Measurements from ENCODE around the gene DEXI.
"Not testable (repeated sequence)": the region's sequence is repeated elsewhere in the genome, so short reads cannot be mapped to it uniquely, and the experiment has no call there.

Gene DEXI

GRCh38 chr16:10945065-10945787, 3.0 kb upstream of the DEXI start:
- TF ChIP-seq POU2F2 (IDR thresholded peaks at IDR 0.05; ENCODE audit: low read depth, low read length), result 0 out of 2 replicates have a peak, but pooled peaks have one; percentile 11
- TF ChIP-seq POLR2A (IDR thresholded peaks at IDR 0.05; ENCODE audit: low read depth, low read length), result no peak
- DNase-seq (ENCODE audit: insufficient read length, low spot score) (no peak), FAIRE-seq (no peak)

GRCh38 chr16:10944249-10945064, 2.2 kb upstream of the DEXI start, which contains the start of gene CLEC16A:
CLEC16A (plus strand) TSS chr16:10944564; CDS start chr16:10944718, 154 bp downstream.
- FAIRE-seq, result peak; percentile 98
- DNase-seq (ENCODE audit: insufficient read length, low spot score), result peak; percentile 84

GRCh38 chr16:10943064-10943353, 741 bp upstream of the DEXI start:
- DNase-seq (ENCODE audit: insufficient read length, low spot score) (no peak), FAIRE-seq (no peak)

More at GRCh38 chr16:10944249-10945064, 2.2 kb upstream of the DEXI start, which contains the start of gene CLEC16A:
- TF ChIP-seq PAX5 (IDR thresholded peaks at IDR 0.05; ENCODE audit: insufficient read depth, low read length, severe bottlenecking) (peak; percentile 67), POLR2AphosphoS5 (IDR thresholded peaks at IDR 0.05; ENCODE audit: low read depth, low read length) (peak; percentile 42; the same call in 1 of the 2 replicates), POU2F2 (IDR thresholded peaks at IDR 0.05; ENCODE audit: low read depth, low read length) (no peak; the same call in 1 of the 2 replicates), SPI1 (IDR thresholded peaks at IDR 0.05; ENCODE audit: low read depth, low read length) (no peak), TAF1 (IDR thresholded peaks at IDR 0.05; ENCODE audit: low read depth, low read length) (peak; percentile 54; the same call in 1 of the 2 replicates), POLR2A (IDR thresholded peaks at IDR 0.05; ENCODE audit: low read depth, low read length) (no peak)

GRCh38 chr16:10941935-10942351, 325 bp downstream of the DEXI start:
- not testable (repeated sequence) for DNase-seq (ENCODE audit: insufficient read length, low spot score); FAIRE-seq

More at GRCh38 chr16:10943064-10943353, 741 bp upstream of the DEXI start:
- TF ChIP-seq PAX5 (IDR thresholded peaks at IDR 0.05; ENCODE audit: insufficient read depth, low read length, severe bottlenecking) (no peak), SPI1 (IDR thresholded peaks at IDR 0.05; ENCODE audit: low read depth, low read length) (no peak), POLR2A (IDR thresholded peaks at IDR 0.05; ENCODE audit: low read depth, low read length) (no peak), TAF1 (IDR thresholded peaks at IDR 0.05; ENCODE audit: low read depth, low read length) (no peak), POLR2AphosphoS5 (IDR thresholded peaks at IDR 0.05; ENCODE audit: low read depth, low read length) (no peak), POU2F2 (IDR thresholded peaks at IDR 0.05; ENCODE audit: low read depth, low read length) (no peak)

GRCh38 chr16:10941127-10941933, 938 bp downstream of the DEXI start:
- FAIRE-seq (no peak), DNase-seq (ENCODE audit: insufficient read length, low spot score) (no peak)
- TF ChIP-seq POLR2A (IDR thresholded peaks at IDR 0.05; ENCODE audit: low read depth, low read length) (no peak; the same call in 1 of the 2 replicates), POLR2AphosphoS5 (IDR thresholded peaks at IDR 0.05; ENCODE audit: low read depth, low read length) (no peak), TAF1 (IDR thresholded peaks at IDR 0.05; ENCODE audit: low read depth, low read length) (no peak), SPI1 (IDR thresholded peaks at IDR 0.05; ENCODE audit: low read depth, low read length) (no peak), POU2F2 (IDR thresholded peaks at IDR 0.05; ENCODE audit: low read depth, low read length) (no peak), PAX5 (IDR thresholded peaks at IDR 0.05; ENCODE audit: insufficient read depth, low read length, severe bottlenecking) (no peak)

- FAIRE-seq, result peak; percentile 57
- no peak for TF ChIP-seq POLR2AphosphoS5 (IDR thresholded peaks at IDR 0.05; ENCODE audit: low read depth, low read length)
- 0 out of 2 replicates have a peak, but pooled peaks have one; percentile 12 for TF ChIP-seq POLR2A (IDR thresholded peaks at IDR 0.05; ENCODE audit: low read depth, low read length)
- no peak for TF ChIP-seq PAX5 (IDR thresholded peaks at IDR 0.05; ENCODE audit: insufficient read depth, low read length, severe bottlenecking)
- DNase-seq (ENCODE audit: insufficient read length, low spot score), result no peak
Observed at GRCh38 chr16:10940501-10941079, 1.7 kb downstream of the DEXI start.

GRCh38 chr16:10939649-10940234, 2.5 kb downstream of the DEXI start:
- FAIRE-seq (no peak), DNase-seq (ENCODE audit: insufficient read length, low spot score) (no peak)
- TF ChIP-seq TAF1 (IDR thresholded peaks at IDR 0.05; ENCODE audit: low read depth, low read length) (no peak), PAX5 (IDR thresholded peaks at IDR 0.05; ENCODE audit: insufficient read depth, low read length, severe bottlenecking) (no peak), SPI1 (IDR thresholded peaks at IDR 0.05; ENCODE audit: low read depth, low read length) (no peak), POLR2A (IDR thresholded peaks at IDR 0.05; ENCODE audit: low read depth, low read length) (no peak), POLR2AphosphoS5 (IDR thresholded peaks at IDR 0.05; ENCODE audit: low read depth, low read length) (no peak), POU2F2 (IDR thresholded peaks at IDR 0.05; ENCODE audit: low read depth, low read length) (no peak)

- FAIRE-seq (no peak), DNase-seq (ENCODE audit: insufficient read length, low spot score) (no peak)
- TF ChIP-seq POU2F2 (IDR thresholded peaks at IDR 0.05; ENCODE audit: low read depth, low read length) (no peak), TAF1 (IDR thresholded peaks at IDR 0.05; ENCODE audit: low read depth, low read length) (no peak), PAX5 (IDR thresholded peaks at IDR 0.05; ENCODE audit: insufficient read depth, low read length, severe bottlenecking) (no peak), POLR2AphosphoS5 (IDR thresholded peaks at IDR 0.05; ENCODE audit: low read depth, low read length) (no peak), SPI1 (IDR thresholded peaks at IDR 0.05; ENCODE audit: low read depth, low read length) (no peak), POLR2A (IDR thresholded peaks at IDR 0.05; ENCODE audit: low read depth, low read length) (no peak)
Observed at GRCh38 chr16:10938796-10939648, 3.2 kb downstream of the DEXI start.

All from GM12891 (cell line).